Astrocyte of the cerebellum (primary cell): Measurements from ENCODE around the gene FARS2.
"Not testable (repeated sequence)": the region's sequence is repeated elsewhere in the genome, so short reads cannot be mapped to it uniquely, and the experiment has no call there.

Experiments
- DNase-seq: peaks from one replicate; pipeline ENCODE4 v3.0.0-alpha.2; 2011; ENCODE audit warnings: low read depth
- H3K4me3 ChIP-seq: 2 replicates; pipeline ENCODE4 v1.5.1; 2011; ENCODE audit warnings: mild to moderate bottlenecking, low read depth, low read length, moderate library complexity
- CTCF ChIP-seq: IDR thresholded peaks from 2 replicates; pipeline ENCODE4 v1.5.1; 2012; ENCODE audit warnings: low read length, low read depth, moderate library complexity, mild to moderate bottlenecking; ENCODE audit errors: missing control alignments
- in situ Hi-C: cut with HindIII; loops from 2 replicates; pipeline ENCODE4 v1.10.0; 2017; ENCODE audit warnings: low sequenced_read_pairs

The FARS2 gene

GRCh38 chr6:5645328-5646290, 384.3 kb downstream of the FARS2 start:
- TF ChIP-seq CTCF, result no peak
- in situ Hi-C loops, result no loop called here

DNA sequence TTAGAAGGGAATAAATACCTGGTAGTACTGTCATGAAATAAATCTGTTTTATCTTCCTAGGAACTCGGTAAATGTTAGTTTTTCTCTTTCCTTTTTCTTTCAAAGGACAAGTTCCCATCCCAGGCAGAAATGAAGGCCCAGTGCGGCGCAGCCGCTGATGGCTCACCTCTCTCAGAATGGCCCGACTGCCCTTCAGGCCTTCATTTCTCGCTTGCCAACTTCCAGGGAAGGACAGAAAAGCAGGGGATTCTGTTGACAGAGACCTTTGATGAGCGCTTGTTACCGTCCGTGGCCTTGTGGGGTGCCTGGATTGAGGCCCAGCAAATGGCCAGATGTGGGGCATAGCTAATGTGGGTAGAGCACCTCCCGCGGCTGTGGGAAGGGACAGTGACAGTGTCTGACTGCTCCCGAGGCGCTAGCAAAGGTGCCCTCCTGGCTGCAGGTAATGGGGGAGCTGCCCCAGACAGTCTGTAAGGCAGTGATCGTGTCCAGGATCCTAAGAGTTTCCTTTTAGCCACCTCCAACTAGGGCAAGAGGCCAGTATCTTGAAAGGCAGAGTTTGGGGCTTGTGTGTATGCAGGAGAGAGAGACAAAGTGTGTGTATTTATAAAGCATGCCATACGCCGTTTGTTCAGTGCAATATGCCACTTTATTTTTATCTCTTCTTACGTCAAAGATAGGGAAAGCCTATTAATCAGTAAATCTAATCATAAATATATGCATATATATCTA, 391.3 kb downstream of the FARS2 start:
- no peak for TF ChIP-seq CTCF
- no peak for DNase-seq
- H3K4me3 ChIP-seq, result no peak overlapping the region
- in situ Hi-C loops, result no loop called here

More at GRCh38 chr6:5645328-5646290, 384.3 kb downstream of the FARS2 start:
- H3K4me3 ChIP-seq, result no peak overlapping the region
- peak; percentile 4 for DNase-seq

- no peak for DNase-seq
- H3K4me3 ChIP-seq, result no peak overlapping the region
- in situ Hi-C loops, result no loop called here
- no peak for TF ChIP-seq CTCF
These were observed 392.5 kb downstream of the FARS2 start for GRCh38 chr6:5653801-5654200.

DNA sequence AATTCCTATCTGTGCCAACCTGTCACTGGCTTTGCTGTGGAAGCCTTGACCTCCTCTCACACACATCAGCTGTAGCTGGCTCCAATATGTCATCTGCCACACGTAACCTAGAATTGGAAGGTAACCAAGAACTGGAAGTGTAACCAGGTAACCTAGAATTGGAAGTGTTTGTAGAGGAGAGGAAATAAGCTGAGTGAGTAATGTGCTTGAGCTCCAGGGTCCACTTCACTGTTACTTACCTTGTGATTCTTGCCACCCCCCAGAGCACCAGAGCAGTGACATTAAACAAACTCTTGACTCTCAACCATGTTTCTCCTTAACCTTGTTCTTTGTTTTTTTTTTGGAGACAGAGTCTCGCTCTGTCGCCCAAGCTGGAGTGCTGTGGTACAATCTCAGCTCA, 394.9 kb downstream of the FARS2 start:
- no peak for TF ChIP-seq CTCF
- no peak for DNase-seq
- H3K4me3 ChIP-seq, result no peak overlapping the region
- in situ Hi-C loops, result no loop called here

- DNase-seq, in situ Hi-C loops, H3K4me3 ChIP-seq: not testable (repeated sequence)
These were observed 395.4 kb downstream of the FARS2 start for GRCh38 chr6:5656695-5657094.

GRCh38 chr6:5657684-5658430, 396.5 kb downstream of the FARS2 start:
- in situ Hi-C loops, result no loop called here
- TF ChIP-seq CTCF, result no peak
- no peak for DNase-seq
- no peak overlapping the region for H3K4me3 ChIP-seq
